Hepatocyte (in vitro differentiated cells): ENCODE measurements around the gene TMOD2. TPM values are rescaled to one million over a fixed set of nuclear protein-coding genes. Genes with fewer than 3 reads are reported as not detected.

Experiments
- DNase-seq: peaks from one replicate; pipeline ENCODE4 v3.0.0-alpha.2; 2016; ENCODE audit warnings: low spot score
- H2AFZ ChIP-seq: fragments of 200-600 bp; sonication (generic); 2 replicates; pipeline ENCODE4 v1.6.0; 2016; ENCODE audit warnings: antibody characterized with exemption, mild to moderate bottlenecking
- H3K27ac ChIP-seq: fragments of 200-600 bp; sonication (generic); 2 replicates; pipeline ENCODE4 v1.5.1; 2016; ENCODE audit warnings: mild to moderate bottlenecking
- H3K27me3 ChIP-seq: fragments of 200-600 bp; sonication (generic); 2 replicates; pipeline ENCODE4 v1.6.1; 2016
- H3K36me3 ChIP-seq: fragments of 200-600 bp; sonication (generic); replicated peaks from 2 replicates; pipeline ENCODE4 v1.5.1; 2016; ENCODE audit warnings: low read depth; ENCODE audit not compliant: insufficient read depth
- H3K4me1 ChIP-seq: fragments of 200-600 bp; sonication (generic); 2 replicates; pipeline ENCODE4 v1.5.1; 2016; ENCODE audit warnings: mild to moderate bottlenecking, moderate library complexity; ENCODE audit not compliant: insufficient read depth
- H3K4me2 ChIP-seq: fragments of 200-600 bp; sonication (generic); 2 replicates; pipeline ENCODE4 v1.6.0; 2016
- H3K4me3 ChIP-seq: fragments of 200-600 bp; sonication (generic); 2 replicates; pipeline ENCODE4 v1.5.1; 2016; ENCODE audit warnings: mild to moderate bottlenecking
- H3K79me2 ChIP-seq: fragments of 200-600 bp; sonication (generic); 2 replicates; pipeline ENCODE4 v1.6.0; 2017; ENCODE audit warnings: mild to moderate bottlenecking
- H3K9me2 ChIP-seq: fragments of 200-600 bp; sonication (generic); replicated peaks from 2 replicates; pipeline ENCODE4 v1.6.0; 2017; ENCODE audit warnings: mild to moderate bottlenecking; ENCODE audit not compliant: insufficient read depth
- H3K9me3 ChIP-seq: fragments of 200-600 bp; sonication (generic); 2 replicates; pipeline ENCODE4 v1.5.1; 2016; ENCODE audit warnings: low read depth, mild to moderate bottlenecking
- H4K20me1 ChIP-seq: fragments of 200-600 bp; sonication (generic); 2 replicates; pipeline ENCODE4 v1.6.0; 2016; ENCODE audit warnings: mild to moderate bottlenecking; ENCODE audit not compliant: insufficient read depth, poor library complexity, severe bottlenecking
- CTCF ChIP-seq: fragments of 200-600 bp; sonication (generic); IDR thresholded peaks from 2 replicates; pipeline ENCODE4 v1.5.1; 2016; ENCODE audit warnings: antibody characterized with exemption, mild to moderate bottlenecking; ENCODE audit not compliant: poor library complexity
- EZH2 ChIP-seq: fragments of 200-600 bp; sonication (generic); IDR thresholded peaks from 2 replicates; pipeline ENCODE4 v1.6.1; 2016; ENCODE audit warnings: antibody characterized with exemption, mild to moderate bottlenecking, borderline replicate concordance
- EZH2phosphoT487 ChIP-seq: fragments of 200-600 bp; sonication (generic); IDR thresholded peaks from one replicate; pipeline ENCODE4 v1.6.1; 2018; ENCODE audit warnings: antibody characterized with exemption, mild to moderate bottlenecking, low read depth, moderate library complexity; ENCODE audit not compliant: unreplicated experiment, severe bottlenecking
- WGBS: methylation state at CpG from one replicate; pipeline ENCODE4 v1.1.6; 2016; ENCODE audit warnings: low lambda C conversion rate; ENCODE audit errors: missing lambda C conversion rate; 5-methylcytosine and 5-hydroxymethylcytosine counted together
- polyA plus RNA-seq: library from polyadenylated mRNA; unstranded; fragments of >200 nt; fragmentation: Nextera tagmentation; extraction: Ambion mirVana; gene quantifications from 2 replicates; pipeline ENCODE4 v1.2.1, GENCODE V29; 2016
- total RNA-seq: library from RNA; depleted of rRNA; stranded (reverse); fragments of >200 nt; gene quantifications from 2 replicates; pipeline ENCODE4 v1.2.3, GENCODE V29; 2014

Gene TMOD2
- total and polyA plus RNA-seq, 2 experiments from 2014 or later: 1.7 to 2.9 TPM

- no peak overlapping the region for H2AFZ ChIP-seq
- H4K20me1 ChIP-seq: no peaks in the 10 kb centered on the region
- H3K4me2 ChIP-seq: no peak overlapping the region
- H3K4me3 ChIP-seq: no peak overlapping the region
- no peaks in the 10 kb centered on the region for H3K79me2 ChIP-seq
- no peaks in the 10 kb centered on the region for H3K9me3 ChIP-seq
- H3K9me2 ChIP-seq: no peaks in the 10 kb centered on the region
- H3K27ac ChIP-seq: no peak overlapping the region
- no peaks in the 10 kb centered on the region for H3K27me3 ChIP-seq
- H3K36me3 ChIP-seq: no peaks in the 10 kb centered on the region
- TF ChIP-seq CTCF (no peak), EZH2phosphoT487 (no peak), EZH2 (no peak)
- DNase-seq: peak; percentile 43
- peaks cover 18% of the 10 kb centered on the region for H3K4me1 ChIP-seq
- 72% methylated on average over 8 of the region's 8 CpGs for WGBS
Measured at GRCh38 chr15:51720201-51720995, 31.0 kb upstream of the TMOD2 start.

DNA sequence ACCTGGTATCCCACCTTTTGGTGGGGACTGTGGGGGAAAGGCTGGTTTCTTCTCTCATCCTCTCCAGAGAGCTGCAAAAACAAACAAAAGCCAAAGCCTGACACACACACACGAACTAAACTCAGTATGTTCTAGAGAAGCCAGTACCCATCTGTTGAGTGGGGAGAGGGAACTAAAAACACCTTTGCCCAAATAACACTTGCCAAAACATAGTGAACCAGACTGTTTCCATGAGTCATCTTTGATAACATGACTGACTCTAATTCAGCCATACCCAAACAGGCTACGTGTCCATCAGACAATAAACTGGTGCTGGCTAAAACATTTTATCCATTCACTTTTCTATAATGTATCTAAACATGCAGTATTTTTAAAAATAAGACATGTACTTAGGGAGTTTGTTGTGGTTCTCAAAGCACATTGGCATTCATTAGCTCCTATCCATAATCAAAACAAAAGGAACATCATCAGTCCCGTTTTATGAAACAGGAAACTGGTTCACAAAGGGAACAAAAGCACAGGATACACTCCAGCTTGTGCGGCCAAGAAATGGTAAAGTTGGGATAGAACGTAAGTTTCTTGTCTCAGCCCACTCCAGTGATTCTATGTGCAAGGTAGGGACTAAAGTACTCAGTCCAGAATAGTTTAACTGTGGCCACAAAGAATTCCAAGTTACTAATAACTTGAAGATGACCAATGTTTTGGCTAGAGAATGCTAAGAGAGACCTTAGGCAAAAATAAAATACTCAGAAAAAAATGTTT is 30.0 kb upstream of the TMOD2 start:
- Histone ChIP-seq H3K9me2 (no peaks in the 10 kb centered on the region), H3K4me2 (no peak overlapping the region), H3K36me3 (no peaks in the 10 kb centered on the region), H2AFZ (no peak overlapping the region), H3K4me3 (no peak overlapping the region), H3K27me3 (no peaks in the 10 kb centered on the region), H3K9me3 (no peaks in the 10 kb centered on the region), H3K79me2 (no peaks in the 10 kb centered on the region), H4K20me1 (no peaks in the 10 kb centered on the region), H3K4me1 (peaks cover 18% of the 10 kb centered on the region), H3K27ac (no peak overlapping the region)
- 74% methylated on average over 5 of the region's 5 CpGs for WGBS
- TF ChIP-seq EZH2: no peak
- TF ChIP-seq EZH2phosphoT487: no peak
- no peak for TF ChIP-seq CTCF
- no peak for DNase-seq

DNA sequence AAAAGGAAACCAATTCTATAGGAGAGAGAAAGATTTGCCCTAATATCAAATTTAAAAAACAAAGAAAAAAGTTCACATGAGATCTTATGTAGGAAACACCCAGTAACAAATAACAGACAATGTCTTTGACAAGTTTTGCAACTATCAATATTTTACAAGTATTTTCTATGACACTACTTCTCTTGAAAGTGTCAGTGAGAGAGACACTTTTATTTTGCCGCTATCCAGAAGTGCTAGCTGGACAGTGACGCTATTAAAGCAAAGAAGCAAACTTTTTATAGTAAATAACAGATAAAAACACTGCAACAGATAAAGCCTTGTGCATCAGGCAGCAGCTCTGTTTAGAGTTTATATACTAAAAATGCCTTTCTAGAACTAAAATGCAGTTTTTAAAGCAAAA is 27.2 kb upstream of the TMOD2 start:
- Histone ChIP-seq H3K4me3 (no peak overlapping the region), H3K27me3 (no peaks in the 10 kb centered on the region), H4K20me1 (no peaks in the 10 kb centered on the region), H3K4me2 (no peak overlapping the region), H3K4me1 (peaks cover 7% of the 10 kb centered on the region), H3K9me2 (no peaks in the 10 kb centered on the region), H3K27ac (no peak overlapping the region), H3K9me3 (no peaks in the 10 kb centered on the region), H3K79me2 (no peaks in the 10 kb centered on the region), H3K36me3 (no peaks in the 10 kb centered on the region), H2AFZ (no peak overlapping the region)
- WGBS: 53% methylated on average over 2 of the region's 2 CpGs
- TF ChIP-seq EZH2phosphoT487: no peak
- TF ChIP-seq EZH2: no peak
- no peak for TF ChIP-seq CTCF
- DNase-seq: no peak
